LNCaP clone FGC (cell line): Measurements from ENCODE around the gene AKAP9.
"Not testable (repeated sequence)": the region's sequence is repeated elsewhere in the genome, so short reads cannot be mapped to it uniquely, and the experiment has no call there.

ENCODE experiments used
- DNase-seq: peaks from one replicate; pipeline ENCODE4 v3.0.0-alpha.2; 2011; ENCODE audit warnings: low read depth
- H3K4me3 ChIP-seq: 2 replicates; pipeline ENCODE4 v1.5.1; 2011; ENCODE audit warnings: mild to moderate bottlenecking, low read depth, low read length, control low read depth
- TF ChIP-seq, protein P1 (sequence below): IDR thresholded peaks from 2 replicates; pipeline ENCODE4 v1.5.1; 2012; ENCODE audit warnings: mild to moderate bottlenecking; ENCODE audit not compliant: control insufficient read depth, insufficient read depth; ENCODE audit errors: extremely low read depth

The AKAP9 gene

DNA sequence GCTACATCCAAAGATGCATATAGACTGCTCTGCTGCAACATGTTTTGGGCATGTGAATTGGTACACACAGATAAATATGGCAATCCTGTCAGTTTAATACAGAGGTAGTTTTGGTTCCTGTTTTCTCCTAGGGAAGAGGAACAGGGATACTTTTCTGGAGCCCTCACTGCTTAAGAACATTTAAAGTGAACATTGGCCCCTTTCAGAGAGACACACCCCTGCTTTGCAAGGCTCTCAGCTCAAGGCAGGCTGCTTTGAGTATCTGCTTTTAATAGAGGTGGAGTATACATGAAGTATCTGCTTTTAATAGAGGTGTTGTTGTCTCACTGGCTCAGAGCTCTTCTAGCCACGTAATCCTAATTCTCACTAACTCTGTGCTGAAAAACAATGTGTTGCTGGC lies 154.7 kb downstream of the AKAP9 start:
- no peak for DNase-seq
- TF ChIP-seq, protein P1, sequence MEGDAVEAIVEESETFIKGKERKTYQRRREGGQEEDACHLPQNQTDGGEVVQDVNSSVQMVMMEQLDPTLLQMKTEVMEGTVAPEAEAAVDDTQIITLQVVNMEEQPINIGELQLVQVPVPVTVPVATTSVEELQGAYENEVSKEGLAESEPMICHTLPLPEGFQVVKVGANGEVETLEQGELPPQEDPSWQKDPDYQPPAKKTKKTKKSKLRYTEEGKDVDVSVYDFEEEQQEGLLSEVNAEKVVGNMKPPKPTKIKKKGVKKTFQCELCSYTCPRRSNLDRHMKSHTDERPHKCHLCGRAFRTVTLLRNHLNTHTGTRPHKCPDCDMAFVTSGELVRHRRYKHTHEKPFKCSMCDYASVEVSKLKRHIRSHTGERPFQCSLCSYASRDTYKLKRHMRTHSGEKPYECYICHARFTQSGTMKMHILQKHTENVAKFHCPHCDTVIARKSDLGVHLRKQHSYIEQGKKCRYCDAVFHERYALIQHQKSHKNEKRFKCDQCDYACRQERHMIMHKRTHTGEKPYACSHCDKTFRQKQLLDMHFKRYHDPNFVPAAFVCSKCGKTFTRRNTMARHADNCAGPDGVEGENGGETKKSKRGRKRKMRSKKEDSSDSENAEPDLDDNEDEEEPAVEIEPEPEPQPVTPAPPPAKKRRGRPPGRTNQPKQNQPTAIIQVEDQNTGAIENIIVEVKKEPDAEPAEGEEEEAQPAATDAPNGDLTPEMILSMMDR = no peak
- no peak overlapping the region for H3K4me3 ChIP-seq

GRCh38 chr7:92100534-92100933 lies 159.9 kb downstream of the AKAP9 start:
- DNase-seq = no peak
- TF ChIP-seq, protein P1 = no peak

DNA sequence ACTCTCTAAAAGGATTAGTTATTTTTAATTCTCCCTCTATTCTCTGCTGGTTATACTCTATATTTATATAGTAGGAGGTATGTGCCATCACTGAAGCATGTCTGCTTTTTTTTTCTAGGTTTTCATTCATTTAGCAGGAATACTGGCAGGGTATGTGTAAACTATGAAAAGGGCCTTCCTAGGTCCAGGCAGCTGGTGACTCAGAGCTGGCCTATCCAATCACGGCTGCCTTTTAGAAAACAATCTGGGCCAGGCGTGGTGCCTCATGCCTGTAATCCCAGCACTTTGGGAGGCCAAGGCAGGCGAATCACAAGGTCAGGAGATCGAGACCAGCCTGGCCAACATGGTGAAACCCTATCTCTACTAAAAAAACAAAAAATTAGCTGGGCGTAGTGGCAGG lies 162.2 kb downstream of the AKAP9 start:
- DNase-seq, H3K4me3 ChIP-seq: not testable (repeated sequence)

More at GRCh38 chr7:92100534-92100933, 159.9 kb downstream of the AKAP9 start:
- H3K4me3 ChIP-seq = no peak overlapping the region

DNA sequence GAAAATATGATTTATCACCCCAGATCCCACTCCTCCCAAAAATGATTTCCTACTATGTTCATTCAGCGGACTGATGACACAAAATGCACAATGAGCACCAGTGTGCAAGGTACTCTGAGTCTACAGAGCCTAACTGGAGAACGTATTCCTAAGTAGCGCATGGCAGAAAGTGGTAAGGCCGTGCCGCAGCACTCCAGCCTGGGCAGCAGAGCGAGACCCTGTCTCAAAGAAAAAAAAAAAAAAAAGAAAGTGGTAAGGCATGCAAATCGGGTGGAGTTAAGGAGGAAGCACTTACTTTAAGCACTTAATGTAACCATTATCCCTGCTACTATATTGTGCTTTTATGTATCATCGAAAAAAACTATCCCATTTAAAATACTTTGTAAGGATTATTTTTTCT lies 168.2 kb downstream of the AKAP9 start:
- no peak for DNase-seq
- TF ChIP-seq, protein P1 = no peak
- H3K4me3 ChIP-seq = no peak overlapping the region

DNA sequence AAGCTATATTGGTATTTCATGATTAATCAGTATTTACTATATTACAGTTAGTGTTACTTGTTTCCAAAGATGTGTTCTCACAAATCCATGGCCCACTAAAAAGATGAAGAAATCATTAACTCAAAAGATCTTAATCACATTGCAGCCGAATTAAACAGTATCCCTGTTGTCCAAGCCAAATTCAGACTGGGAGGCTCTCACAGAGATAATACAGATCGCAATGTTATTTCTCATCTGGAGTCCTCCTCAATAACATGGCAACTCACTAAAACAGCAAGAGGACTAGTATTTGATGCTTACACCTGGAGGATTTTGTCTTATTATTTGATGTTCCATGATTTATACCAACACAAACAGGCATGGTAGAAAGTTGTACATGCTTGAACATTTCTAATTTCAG lies 170.2 kb downstream of the AKAP9 start:
- DNase-seq = no peak
- TF ChIP-seq, protein P1 = no peak
- no peak overlapping the region for H3K4me3 ChIP-seq

DNA sequence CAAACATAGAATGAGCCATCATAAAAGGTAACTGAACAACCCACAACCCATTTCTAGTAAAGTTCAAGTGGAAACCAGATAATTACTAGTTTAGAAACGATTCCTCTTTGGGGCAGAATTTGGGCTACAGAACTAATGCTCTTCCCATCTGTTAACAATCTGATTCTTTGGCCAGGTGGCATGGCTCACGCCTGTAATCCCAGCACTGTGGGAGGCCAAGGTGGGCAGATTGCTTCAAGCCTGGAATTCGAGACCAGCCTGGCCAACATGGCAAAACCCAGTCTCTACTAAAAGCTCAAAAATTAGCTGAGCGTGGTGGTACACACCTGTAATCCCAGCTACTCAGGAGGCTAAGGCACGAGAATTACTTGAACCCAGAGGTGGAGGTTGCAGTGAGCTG lies 175.2 kb downstream of the AKAP9 start:
- no peak overlapping the region for H3K4me3 ChIP-seq
- no peak for DNase-seq
- TF ChIP-seq, protein P1 = no peak

- TF ChIP-seq, protein P1 = no peak
- H3K4me3 ChIP-seq = no peak overlapping the region
- DNase-seq = no peak
Observed at GRCh38 chr7:92116949-92117348, 176.3 kb downstream of the AKAP9 start.

GRCh38 chr7:92119213-92119759 lies 178.6 kb downstream of the AKAP9 start:
- DNase-seq = no peak
- TF ChIP-seq, protein P1 = no peak
- no peak overlapping the region for H3K4me3 ChIP-seq
